Measurements from ENCODE around the gene ZC3H11A.

- TF ChIP-seq, protein P1, sequence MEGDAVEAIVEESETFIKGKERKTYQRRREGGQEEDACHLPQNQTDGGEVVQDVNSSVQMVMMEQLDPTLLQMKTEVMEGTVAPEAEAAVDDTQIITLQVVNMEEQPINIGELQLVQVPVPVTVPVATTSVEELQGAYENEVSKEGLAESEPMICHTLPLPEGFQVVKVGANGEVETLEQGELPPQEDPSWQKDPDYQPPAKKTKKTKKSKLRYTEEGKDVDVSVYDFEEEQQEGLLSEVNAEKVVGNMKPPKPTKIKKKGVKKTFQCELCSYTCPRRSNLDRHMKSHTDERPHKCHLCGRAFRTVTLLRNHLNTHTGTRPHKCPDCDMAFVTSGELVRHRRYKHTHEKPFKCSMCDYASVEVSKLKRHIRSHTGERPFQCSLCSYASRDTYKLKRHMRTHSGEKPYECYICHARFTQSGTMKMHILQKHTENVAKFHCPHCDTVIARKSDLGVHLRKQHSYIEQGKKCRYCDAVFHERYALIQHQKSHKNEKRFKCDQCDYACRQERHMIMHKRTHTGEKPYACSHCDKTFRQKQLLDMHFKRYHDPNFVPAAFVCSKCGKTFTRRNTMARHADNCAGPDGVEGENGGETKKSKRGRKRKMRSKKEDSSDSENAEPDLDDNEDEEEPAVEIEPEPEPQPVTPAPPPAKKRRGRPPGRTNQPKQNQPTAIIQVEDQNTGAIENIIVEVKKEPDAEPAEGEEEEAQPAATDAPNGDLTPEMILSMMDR (IDR thresholded peaks at IDR 0.05) = no peak
- TF ChIP-seq POLR2A (IDR thresholded peaks at IDR 0.05) (no peak), EP300 (IDR thresholded peaks at IDR 0.05; ENCODE audit: low read depth) (no peak), POLR2AphosphoS5 (IDR thresholded peaks at IDR 0.05) (no peak)
These were observed 17.8 kb upstream of the ZC3H11A start for GRCh38 chr1:203777596-203777995.

Data from transverse colon (tissue), 4 donors.